ENCODE data around the gene UGT3A2.

UGT3A2 gene

DNA sequence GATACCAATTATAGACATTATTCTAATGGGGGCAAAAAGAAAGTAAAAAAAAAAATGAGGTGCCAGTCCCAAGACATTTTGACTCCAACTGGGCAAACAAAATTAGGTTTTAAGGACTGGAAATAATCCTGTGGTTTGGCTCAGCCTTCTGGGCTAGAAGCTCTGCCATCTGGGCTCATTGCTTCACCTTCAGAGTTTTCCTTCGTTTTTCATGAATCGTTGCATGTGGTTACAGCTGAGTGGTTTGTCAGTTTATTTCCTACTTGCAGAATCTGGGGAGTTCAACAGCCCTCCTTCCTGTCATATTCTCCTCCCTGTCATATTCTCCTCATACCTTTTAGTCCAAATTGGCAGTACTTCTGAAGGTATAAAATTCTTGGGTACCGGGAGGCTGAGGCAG is 12.0 kb downstream of the UGT3A2 start (continued):
- TF ChIP-seq, protein P1, sequence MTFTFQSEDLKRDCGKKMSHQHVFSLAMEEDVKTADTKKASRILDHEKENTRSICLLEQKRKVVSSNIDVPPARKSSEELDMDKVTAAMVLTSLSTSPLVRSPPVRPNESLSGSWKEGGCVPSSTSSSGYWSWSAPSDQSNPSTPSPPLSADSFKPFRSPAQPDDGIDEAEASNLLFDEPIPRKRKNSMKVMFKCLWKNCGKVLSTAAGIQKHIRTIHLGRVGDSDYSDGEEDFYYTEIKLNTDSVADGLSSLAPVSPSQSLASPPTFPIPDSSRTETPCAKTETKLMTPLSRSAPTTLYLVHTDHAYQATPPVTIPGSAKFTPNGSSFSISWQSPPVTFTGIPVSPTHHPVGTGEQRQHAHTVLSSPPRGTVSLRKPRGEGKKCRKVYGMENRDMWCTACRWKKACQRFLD (tag by site-specific recombination; IDR thresholded peaks at IDR 0.05): no peak
- no peak for TF ChIP-seq ZIC2 (tag by site-specific recombination; IDR thresholded peaks at IDR 0.05)

DNA sequence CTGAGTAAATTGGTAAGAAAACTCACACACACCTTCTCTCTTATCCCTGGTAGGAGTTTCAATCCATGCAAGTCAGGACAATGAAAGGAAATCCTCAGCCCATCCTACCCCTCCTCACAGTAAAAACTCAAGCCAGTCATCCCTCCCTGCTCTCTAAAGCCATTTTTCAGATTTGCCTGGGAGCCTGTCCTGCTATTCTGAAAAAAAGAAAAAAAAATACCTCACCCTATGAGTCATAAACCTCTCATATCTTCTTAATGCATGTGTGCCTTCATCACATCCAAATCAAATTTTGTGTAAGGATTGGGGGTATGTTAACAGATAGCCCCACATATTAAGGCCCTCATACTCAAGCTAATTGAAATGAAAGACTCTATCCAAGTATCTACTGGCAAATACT is 14.1 kb downstream of the UGT3A2 start:
- Histone ChIP-seq H3K9me3 (ENCODE audit: control insufficient read depth, insufficient read depth, low read depth, low read length) (no peaks in the 10 kb centered on the region), H3K27ac (ENCODE audit: extremely low read depth, low read depth, low read length) (no peak overlapping the region), H3K36me3 (ENCODE audit: control insufficient read depth in 2 of 2, insufficient read depth in 1 of 2, low read length in 2 of 2) (no peaks in the 10 kb centered on the region), H3K4me3 (ENCODE audit: low read depth, low read length) (no peak overlapping the region), H3K4me1 (ENCODE audit: control insufficient read depth, insufficient read depth, low read length) (no peaks in the 10 kb centered on the region)
- TF ChIP-seq, protein P2, sequence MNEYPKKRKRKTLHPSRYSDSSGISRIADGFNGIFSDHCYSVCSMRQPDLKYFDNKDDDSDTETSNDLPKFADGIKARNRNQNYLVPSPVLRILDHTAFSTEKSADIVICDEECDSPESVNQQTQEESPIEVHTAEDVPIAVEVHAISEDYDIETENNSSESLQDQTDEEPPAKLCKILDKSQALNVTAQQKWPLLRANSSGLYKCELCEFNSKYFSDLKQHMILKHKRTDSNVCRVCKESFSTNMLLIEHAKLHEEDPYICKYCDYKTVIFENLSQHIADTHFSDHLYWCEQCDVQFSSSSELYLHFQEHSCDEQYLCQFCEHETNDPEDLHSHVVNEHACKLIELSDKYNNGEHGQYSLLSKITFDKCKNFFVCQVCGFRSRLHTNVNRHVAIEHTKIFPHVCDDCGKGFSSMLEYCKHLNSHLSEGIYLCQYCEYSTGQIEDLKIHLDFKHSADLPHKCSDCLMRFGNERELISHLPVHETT (tag by site-specific recombination; IDR thresholded peaks at IDR 0.05): no peak
- no peak for TF ChIP-seq MYNN (tag by site-specific recombination; IDR thresholded peaks at IDR 0.05; ENCODE audit: borderline replicate concordance)
- no peak for TF ChIP-seq ZNF366 (tag by site-specific recombination; conservative IDR thresholded peaks at IDR 0.05)
- TF ChIP-seq ZBTB49 (tag by site-specific recombination; IDR thresholded peaks at IDR 0.05; ENCODE audit: low read depth): no peak
- ChIA-PET POLR2A (no interaction called here), CTCF (interaction anchor here (0.9 kb wide), 1 partner anchor 26 kb away, joined by 3 read pairs; no protein-coding TSS in a partner anchor)

DNA sequence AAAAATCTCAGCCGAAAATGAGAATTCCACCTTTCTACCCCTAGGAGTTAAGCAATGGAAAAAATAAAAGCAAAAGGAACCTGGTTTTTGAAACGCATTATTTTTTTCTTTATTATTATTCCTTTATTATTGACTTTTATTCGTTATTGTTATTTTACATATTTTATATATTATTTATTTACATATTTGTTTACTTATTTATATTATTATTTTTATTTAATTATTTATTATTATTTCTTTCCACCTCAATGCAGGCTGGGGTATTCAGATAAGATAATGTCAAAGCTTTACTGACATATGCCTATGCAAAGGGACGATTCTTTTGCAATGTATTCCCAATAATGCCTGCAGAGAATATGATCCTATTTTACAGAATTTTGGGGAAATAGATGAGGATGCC is 16.7 kb downstream of the UGT3A2 start:
- CTCF ChIA-PET: interaction anchor here (0.6 to 1.3 kb wide), 2 partner anchors 29 to 101 kb away, joined by 3 to 7 read pairs; no protein-coding TSS in a partner anchor
- Histone ChIP-seq H3K36me3 (ENCODE audit: control insufficient read depth in 2 of 2, insufficient read depth in 1 of 2, low read length in 2 of 2) (no peaks in the 10 kb centered on the region), H3K9me3 (ENCODE audit: control insufficient read depth, insufficient read depth, low read depth, low read length) (no peaks in the 10 kb centered on the region), H3K4me1 (ENCODE audit: control insufficient read depth, insufficient read depth, low read length) (no peaks in the 10 kb centered on the region), H3K27ac (ENCODE audit: extremely low read depth, low read depth, low read length) (no peak overlapping the region), H3K4me3 (ENCODE audit: low read depth, low read length) (no peak overlapping the region)
- no peak for TF ChIP-seq ZNF791 (tag by site-specific recombination; IDR thresholded peaks at IDR 0.05)
- TF ChIP-seq ZNF311 (tag by site-specific recombination; IDR thresholded peaks at IDR 0.05; ENCODE audit: borderline replicate concordance): no peak
- no peak for TF ChIP-seq ZNF37A (tag by site-specific recombination; IDR thresholded peaks at IDR 0.05)
- no peak for TF ChIP-seq ZNF776 (tag by site-specific recombination; IDR thresholded peaks at IDR 0.05; ENCODE audit: borderline replicate concordance)
- no peak for TF ChIP-seq ZNF548 (tag by site-specific recombination; IDR thresholded peaks at IDR 0.05)
- TF ChIP-seq ZNF623 (tag by site-specific recombination; IDR thresholded peaks at IDR 0.05): no peak
- TF ChIP-seq REPIN1 (tag by site-specific recombination; IDR thresholded peaks at IDR 0.05; ENCODE audit: low read depth): no peak
- no peak for TF ChIP-seq WT1 (tag by site-specific recombination; IDR thresholded peaks at IDR 0.05)
- TF ChIP-seq ZNF621 (tag by site-specific recombination; IDR thresholded peaks at IDR 0.05): no peak
- no peak for TF ChIP-seq SALL2 (tag by site-specific recombination; IDR thresholded peaks at IDR 0.05; ENCODE audit: borderline replicate concordance)
- TF ChIP-seq SP3 (tag by site-specific recombination; IDR thresholded peaks at IDR 0.05): no peak
- TF ChIP-seq ZNF112 (tag by site-specific recombination; IDR thresholded peaks at IDR 0.05): no peak
- no peak for TF ChIP-seq SETDB1 (IDR thresholded peaks at IDR 0.05; ENCODE audit: insufficient read length, low read length)
- no peak for TF ChIP-seq ZNF174 (tag by site-specific recombination; IDR thresholded peaks at IDR 0.05)
- TF ChIP-seq, protein P3, sequence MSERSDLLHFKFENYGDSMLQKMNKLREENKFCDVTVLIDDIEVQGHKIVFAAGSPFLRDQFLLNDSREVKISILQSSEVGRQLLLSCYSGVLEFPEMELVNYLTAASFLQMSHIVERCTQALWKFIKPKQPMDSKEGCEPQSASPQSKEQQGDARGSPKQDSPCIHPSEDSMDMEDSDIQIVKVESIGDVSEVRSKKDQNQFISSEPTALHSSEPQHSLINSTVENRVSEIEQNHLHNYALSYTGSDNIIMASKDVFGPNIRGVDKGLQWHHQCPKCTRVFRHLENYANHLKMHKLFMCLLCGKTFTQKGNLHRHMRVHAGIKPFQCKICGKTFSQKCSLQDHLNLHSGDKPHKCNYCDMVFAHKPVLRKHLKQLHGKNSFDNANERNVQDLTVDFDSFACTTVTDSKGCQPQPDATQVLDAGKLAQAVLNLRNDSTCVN (tag by site-specific recombination; optimal IDR thresholded peaks at IDR 0.05): no peak
- TF ChIP-seq ZNF292 (tag by site-specific recombination; IDR thresholded peaks at IDR 0.05; ENCODE audit: borderline replicate concordance, low read depth): no peak
- POLR2A ChIA-PET: no interaction called here

All from HEK293 (cell line).